Right lobe of liver (tissue), 4 donors: ENCODE data around the gene PYHIN1.

Experiments
- CTCF ChIP-seq, 4 donors: fragments of 200-600 bp in 3 of 4; fragments of 450-650 bp in 1 of 4; IDR thresholded peaks; one replicate each; pipeline versions ENCODE4 v1.5.1 to v1.8.0; 2016 to 2022; ENCODE audit warnings: antibody characterized with exemption in 4 of 4, mild to moderate bottlenecking in 2 of 4
- POLR2A ChIP-seq: fragments of 450-650 bp; IDR thresholded peaks from one replicate; pipeline ENCODE4 v1.6.1; 2017; ENCODE audit warnings: antibody characterized with exemption, mild to moderate bottlenecking
- donor health status: DM: no; HTN: no; CAD: no.
- donor health status: DM: no; HTN: no; CAD: no.
- donor health status: DM: no; HTN: yes; CAD: no.

GRCh38 chr1:158972841-158973240 lies 41.5 kb downstream of the PYHIN1 start:
- TF ChIP-seq POLR2A (no peak), CTCF (IDR thresholded peaks at IDR 0.05) (no peak)
